T-helper 1 cell (primary cell): ENCODE measurements around the gene CACNA1E.
A peak's percentile ranks its signal among the peaks of the same experiment; 100 is the strongest.

Experiments
- DNase-seq, 5 donors: peaks; one replicate each; pipeline ENCODE4 v3.0.0-alpha.2; 2012 to 2020

CACNA1E gene

GRCh38 chr1:181485287-181486097, 2.2 kb downstream of the CACNA1E start:
- no peak for DNase-seq

- DNase-seq: no peak
Observed at GRCh38 chr1:181486098-181486420, 2.7 kb downstream of the CACNA1E start.

GRCh38 chr1:181488866-181489265, 5.5 kb downstream of the CACNA1E start:
- DNase-seq: no peak

GRCh38 chr1:181490276-181490675, 7.0 kb downstream of the CACNA1E start:
- DNase-seq: no peak

- no peak for DNase-seq
Observed at GRCh38 chr1:181490740-181491712, 7.7 kb downstream of the CACNA1E start.

- no peak for DNase-seq
Observed at GRCh38 chr1:181493166-181493565, 9.8 kb downstream of the CACNA1E start.

- DNase-seq: no peak
Observed at GRCh38 chr1:181493885-181494284, 10.6 kb downstream of the CACNA1E start.

GRCh38 chr1:181496759-181497158, 13.4 kb downstream of the CACNA1E start:
- DNase-seq: no peak

GRCh38 chr1:181497870-181498269, 14.6 kb downstream of the CACNA1E start:
- DNase-seq: no peak

GRCh38 chr1:181499825-181500224, 16.5 kb downstream of the CACNA1E start:
- no peak for DNase-seq

GRCh38 chr1:181500636-181501035, 17.3 kb downstream of the CACNA1E start:
- DNase-seq: no peak

GRCh38 chr1:181501612-181502011, 18.3 kb downstream of the CACNA1E start:
- DNase-seq: no peak

GRCh38 chr1:181503171-181503810, 20.0 kb downstream of the CACNA1E start:
- DNase-seq: no peak

GRCh38 chr1:181504399-181504842, 21.1 kb downstream of the CACNA1E start:
- peak in 1 of 5 donors; percentile 15 for DNase-seq

GRCh38 chr1:181506563-181507353, 23.4 kb downstream of the CACNA1E start:
- no peak for DNase-seq

- DNase-seq: no peak
Observed at GRCh38 chr1:181508486-181509165, 25.3 kb downstream of the CACNA1E start.

- DNase-seq: no peak
Observed at GRCh38 chr1:181513786-181514297, 30.5 kb downstream of the CACNA1E start.

GRCh38 chr1:181514298-181515290, 31.3 kb downstream of the CACNA1E start:
- DNase-seq: no peak

- DNase-seq: no peak
Observed at GRCh38 chr1:181516706-181517105, 33.4 kb downstream of the CACNA1E start.
